H9 (cell line): ENCODE measurements around the gene HDAC7. TPM values are rescaled to one million over a fixed set of nuclear protein-coding genes. Genes with fewer than 3 reads are reported as not detected.

Experiments
- DNase-seq: peaks from one replicate; pipeline ENCODE4 v3.0.0-alpha.2; 2017
- H2AFZ ChIP-seq: one replicate; pipeline ENCODE4 v1.6.1; 2013; ENCODE audit warnings: mild to moderate bottlenecking, low read length, control low read depth, moderate library complexity
- H2AK5ac ChIP-seq: 2 replicates; pipeline ENCODE4 v1.6.1; 2013; ENCODE audit warnings: low read length, control low read depth, mixed read lengths; ENCODE audit not compliant: insufficient read length
- H2BK120ac ChIP-seq: one replicate; pipeline ENCODE4 v1.6.1; 2013; ENCODE audit warnings: low read depth, mild to moderate bottlenecking, low read length, control low read depth, inconsistent platforms; ENCODE audit not compliant: poor library complexity, severe bottlenecking
- H2BK12ac ChIP-seq: 2 replicates; pipeline ENCODE4 v1.6.1; 2013; ENCODE audit warnings: low read length, control low read depth, mixed read lengths, low read depth; ENCODE audit not compliant: insufficient read length
- H2BK15ac ChIP-seq: 2 replicates; pipeline ENCODE4 v1.6.1; 2013; ENCODE audit warnings: low read depth, low read length, control low read depth
- H2BK20ac ChIP-seq: one replicate; pipeline ENCODE4 v1.6.1; 2013; ENCODE audit warnings: low read depth, mild to moderate bottlenecking, low read length, control low read depth, inconsistent platforms; ENCODE audit not compliant: poor library complexity, severe bottlenecking
- H2BK5ac ChIP-seq: 2 replicates; pipeline ENCODE4 v1.6.1; 2013; ENCODE audit warnings: low read length, control low read depth, mixed read lengths; ENCODE audit not compliant: insufficient read length
- H3K14ac ChIP-seq: 2 replicates; pipeline ENCODE4 v1.6.1; 2013; ENCODE audit warnings: low read length, control low read depth; ENCODE audit not compliant: insufficient read depth
- H3K18ac ChIP-seq: 2 replicates; pipeline ENCODE4 v1.6.1; 2013; ENCODE audit warnings: low read depth, mild to moderate bottlenecking, mixed read lengths, low read length, control low read depth; ENCODE audit not compliant: insufficient read length
- H3K23ac ChIP-seq: 2 replicates; pipeline ENCODE4 v1.6.1; 2013; ENCODE audit warnings: low read length, control low read depth, mixed read lengths, low read depth; ENCODE audit not compliant: insufficient read length
- H3K23me2 ChIP-seq: 2 replicates; pipeline ENCODE4 v1.6.1; 2013; ENCODE audit warnings: low read depth, mild to moderate bottlenecking, mixed read lengths, low read length, control low read depth; ENCODE audit not compliant: insufficient read length, poor library complexity, severe bottlenecking
- H3K27ac ChIP-seq: 2 replicates; pipeline ENCODE4 v1.5.1; 2013; ENCODE audit warnings: low read length, control low read depth, mixed read lengths, low read depth; ENCODE audit not compliant: insufficient read length
- H3K27me3 ChIP-seq: 2 replicates; pipeline ENCODE4 v1.6.1; 2013; ENCODE audit warnings: low read length, control low read depth, inconsistent platforms; ENCODE audit not compliant: insufficient read depth
- H3K4ac ChIP-seq: 2 replicates; pipeline ENCODE4 v1.6.1; 2013; ENCODE audit warnings: low read depth, mild to moderate bottlenecking, control low read depth, inconsistent platforms, low read length, moderate library complexity
- H3K4me1 ChIP-seq: 2 replicates; pipeline ENCODE4 v1.6.1; 2013; ENCODE audit warnings: low read length, control low read depth, inconsistent platforms; ENCODE audit not compliant: insufficient read depth
- H3K4me2 ChIP-seq: 2 replicates; pipeline ENCODE4 v1.6.1; 2013; ENCODE audit warnings: low read length, control low read depth, mixed read lengths; ENCODE audit not compliant: insufficient read length, insufficient read depth
- H3K56ac ChIP-seq: 2 replicates; pipeline ENCODE4 v1.6.1; 2013; ENCODE audit warnings: low read depth, mild to moderate bottlenecking, mixed read lengths, low read length, control low read depth; ENCODE audit not compliant: insufficient read length
- H3K79me1 ChIP-seq: 2 replicates; pipeline ENCODE4 v1.6.1; 2013; ENCODE audit warnings: low read depth, mild to moderate bottlenecking, moderate library complexity, low read length, control low read depth, inconsistent platforms; ENCODE audit not compliant: insufficient read depth, poor library complexity, severe bottlenecking
- H3K79me2 ChIP-seq: 2 replicates; pipeline ENCODE4 v1.6.1; 2013; ENCODE audit warnings: low read length, control low read depth, inconsistent platforms; ENCODE audit not compliant: insufficient read depth
- H3K9ac ChIP-seq: 2 replicates; pipeline ENCODE4 v1.6.1; 2013; ENCODE audit warnings: low read length, control low read depth, mixed read lengths; ENCODE audit not compliant: insufficient read length; ENCODE audit errors: extremely low read depth
- H3K9me3 ChIP-seq: one replicate; pipeline ENCODE4 v1.6.1; 2013; ENCODE audit warnings: low read depth, low read length, inconsistent platforms; ENCODE audit not compliant: control insufficient read depth
- H3T11ph ChIP-seq: one replicate; pipeline ENCODE4 v1.6.1; 2013; ENCODE audit warnings: mild to moderate bottlenecking, low read length, control low read depth, inconsistent platforms
- H4K20me1 ChIP-seq: one replicate; pipeline ENCODE4 v1.6.1; 2013; ENCODE audit not compliant: control insufficient read depth, insufficient read length, insufficient read depth
- H4K5ac ChIP-seq: 2 replicates; pipeline ENCODE4 v1.6.1; 2013; ENCODE audit warnings: low read depth, mild to moderate bottlenecking, mixed read lengths, low read length, control low read depth; ENCODE audit not compliant: insufficient read length
- H4K8ac ChIP-seq: replicated peaks from 2 replicates; pipeline ENCODE4 v1.6.1; 2013; ENCODE audit warnings: low read length, control low read depth, mixed read lengths, low read depth; ENCODE audit not compliant: insufficient read length
- H4K91ac ChIP-seq: 2 replicates; pipeline ENCODE4 v1.6.1; 2013; ENCODE audit warnings: low read depth, mild to moderate bottlenecking, moderate library complexity, mixed read lengths, low read length, control low read depth; ENCODE audit not compliant: insufficient read length
- H3K27ac Mint-ChIP-seq, 3 experiments: 2 replicates in 2 of 3; 3 replicates in 1 of 3; pipeline ENCODE4 v1.8.0; 2020 to 2021; ENCODE audit warnings: mixed read lengths in 3 of 3, mild to moderate bottlenecking in 1 of 3, moderate library complexity in 1 of 3
- H3K27me3 Mint-ChIP-seq: 2 replicates; pipeline ENCODE4 v1.8.0; 2021; ENCODE audit warnings: low read depth, mild to moderate bottlenecking, moderate library complexity, mixed read lengths
- H3K36me3 Mint-ChIP-seq, 3 experiments: 2 replicates in 2 of 3; 3 replicates in 1 of 3; pipeline ENCODE4 v1.8.0; 2020 to 2021; ENCODE audit warnings: low read depth in 3 of 3, mixed read lengths in 3 of 3; ENCODE audit not compliant: insufficient read depth in 1 of 3
- H3K4me1 Mint-ChIP-seq, 2 experiments: 2 replicates each; pipeline ENCODE4 v1.8.0; 2020; ENCODE audit warnings: mixed read lengths in 2 of 2
- H3K4me3 Mint-ChIP-seq, 2 experiments: 2 replicates in 1 of 2; 3 replicates in 1 of 2; pipeline ENCODE4 v1.8.0; 2020 to 2021; ENCODE audit warnings: mild to moderate bottlenecking in 2 of 2, mixed read lengths in 2 of 2, moderate library complexity in 1 of 2
- H3K9me3 Mint-ChIP-seq, 2 experiments: 2 replicates in 1 of 2; 3 replicates in 1 of 2; pipeline ENCODE4 v1.8.0; 2020; ENCODE audit warnings: mild to moderate bottlenecking in 2 of 2, mixed read lengths in 2 of 2, moderate library complexity in 1 of 2
- WGBS: extraction: QIAGEN DNeasy Blood & Tissue Kit; methylation state at CpG from one replicate; pipeline ENCODE4 v1.1.7; 2013; ENCODE audit warnings: missing lambda C conversion rate, low lambda C conversion rate, mixed read lengths; ENCODE audit not compliant: insufficient read length; ENCODE audit errors: extremely low coverage; 5-methylcytosine and 5-hydroxymethylcytosine counted together
- total RNA-seq: library from RNA; stranded (reverse); gene quantifications from 2 replicates; pipeline ENCODE4 v1.2.1, GENCODE V29; 2021
- TF ChIP-seq, protein P1 (sequence below): fragments of 200-600 bp; sonication (generic); conservative IDR thresholded peaks from 3 replicates; pipeline ENCODE4 v1.8.0; 2021; ENCODE audit warnings: antibody characterized with exemption, mild to moderate bottlenecking

The HDAC7 gene
- total RNA-seq, 1 experiment from 2014 or later, result 72.1 TPM

GRCh38 chr12:47817272-47818006 lies 2.3 kb downstream of the HDAC7 start:
- Histone ChIP-seq H2BK15ac (0 out of 2 replicates have a peak overlapping the region, but pooled peaks have one; percentile 14), H2AFZ (no peak overlapping the region), H2BK120ac (no peak overlapping the region), H2AK5ac (no peak overlapping the region), H3K27me3 (no peaks in the 10 kb centered on the region), H2BK5ac (no peak overlapping the region), H3K14ac (no peak overlapping the region), H3K4ac (no peak overlapping the region), H4K91ac (no peak overlapping the region), H3K56ac (no peak overlapping the region), H3K4me2 (peak overlapping the region; percentile 7), H2BK12ac (no peak overlapping the region), H4K5ac (no peak overlapping the region), H3K18ac (no peak overlapping the region), H3K23ac (no peak overlapping the region), H3K79me1 (no peaks in the 10 kb centered on the region), H3K27ac (no peak overlapping the region), H3K9ac (no peak overlapping the region), H3K4me1 (peaks cover 22% of the 10 kb centered on the region; the same call in 1 of the 2 replicates), H4K20me1 (no peaks in the 10 kb centered on the region), H3T11ph (no peak overlapping the region), H3K23me2 (peaks cover 11% of the 10 kb centered on the region), H2BK20ac (no peak overlapping the region), H3K9me3 (no peaks in the 10 kb centered on the region), H4K8ac (no peak overlapping the region), H3K79me2 (peaks cover 23% of the 10 kb centered on the region; the same call in 1 of the 2 replicates)
- DNase-seq, result no peak
- Mint-ChIP-seq H3K27me3 (peaks cover 7% of the 10 kb centered on the region), H3K9me3 (no peaks in the 10 kb centered on the region), H3K4me1 (peaks cover 67 to 69% of the 10 kb centered on the region in 2 experiments), H3K4me3 (peak overlapping the region; percentile 13 to 68), H3K27ac (peak overlapping the region; percentile 78 to 84 (median 84)), H3K36me3 (peaks cover 2 to 9% (median 5%) of the 10 kb centered on the region in 3 experiments; a peak in 4 of 7 replicates)
- TF ChIP-seq, protein P1, sequence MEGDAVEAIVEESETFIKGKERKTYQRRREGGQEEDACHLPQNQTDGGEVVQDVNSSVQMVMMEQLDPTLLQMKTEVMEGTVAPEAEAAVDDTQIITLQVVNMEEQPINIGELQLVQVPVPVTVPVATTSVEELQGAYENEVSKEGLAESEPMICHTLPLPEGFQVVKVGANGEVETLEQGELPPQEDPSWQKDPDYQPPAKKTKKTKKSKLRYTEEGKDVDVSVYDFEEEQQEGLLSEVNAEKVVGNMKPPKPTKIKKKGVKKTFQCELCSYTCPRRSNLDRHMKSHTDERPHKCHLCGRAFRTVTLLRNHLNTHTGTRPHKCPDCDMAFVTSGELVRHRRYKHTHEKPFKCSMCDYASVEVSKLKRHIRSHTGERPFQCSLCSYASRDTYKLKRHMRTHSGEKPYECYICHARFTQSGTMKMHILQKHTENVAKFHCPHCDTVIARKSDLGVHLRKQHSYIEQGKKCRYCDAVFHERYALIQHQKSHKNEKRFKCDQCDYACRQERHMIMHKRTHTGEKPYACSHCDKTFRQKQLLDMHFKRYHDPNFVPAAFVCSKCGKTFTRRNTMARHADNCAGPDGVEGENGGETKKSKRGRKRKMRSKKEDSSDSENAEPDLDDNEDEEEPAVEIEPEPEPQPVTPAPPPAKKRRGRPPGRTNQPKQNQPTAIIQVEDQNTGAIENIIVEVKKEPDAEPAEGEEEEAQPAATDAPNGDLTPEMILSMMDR, result peak; percentile 39
- no CpG with 5 or more reads among the region's 7 CpGs for WGBS
